Left kidney (tissue), 2 donors: Measurements from ENCODE around the gene CCNG2. TPM values are rescaled to one million over a fixed set of nuclear protein-coding genes. Genes with fewer than 3 reads are reported as not detected.
A peak's percentile ranks its signal among the peaks of the same experiment; 100 is the strongest.

Experiments used
- DNase-seq: peaks from one replicate; pipeline ENCODE4 v3.0.0-alpha.2; 2013
- polyA plus RNA-seq: library from polyadenylated mRNA; unstranded; fragments of 120-200 nt; gene quantifications from one replicate; pipeline ENCODE4 v1.2.1, GENCODE V29; 2013; ENCODE audit not compliant: insufficient read length

Gene CCNG2
- polyA plus RNA-seq, 1 donor, result 155 TPM

GRCh38 chr4:77203380-77204197, 46.6 kb downstream of the CCNG2 start:
- DNase-seq, result peak; percentile 91

GRCh38 chr4:77204621-77205020, 47.6 kb downstream of the CCNG2 start:
- DNase-seq, result no peak

- no peak for DNase-seq
Measured at GRCh38 chr4:77209012-77209411, 52.0 kb downstream of the CCNG2 start.

GRCh38 chr4:77209936-77210335, 52.9 kb downstream of the CCNG2 start:
- no peak for DNase-seq

- no peak for DNase-seq
Measured at GRCh38 chr4:77215107-77215506, 58.1 kb downstream of the CCNG2 start.

- DNase-seq, result no peak
Measured at GRCh38 chr4:77217526-77217925, 60.5 kb downstream of the CCNG2 start.

GRCh38 chr4:77219266-77219665, 62.3 kb downstream of the CCNG2 start:
- no peak for DNase-seq

Other genes with a start within 250 kb of the CCNG2 start
- gene SEPTIN11, start 207.5 kb upstream of the CCNG2 start, polyA plus RNA-seq, result 294 TPM
- gene CCNI, start 81.2 kb upstream of the CCNG2 start, polyA plus RNA-seq, result 449 TPM